Right lobe of liver (tissue), 4 donors: ENCODE results near the gene TOE1.

Experiments used
- CTCF ChIP-seq, 4 donors: fragments of 200-600 bp in 3 of 4; fragments of 450-650 bp in 1 of 4; IDR thresholded peaks; one replicate each; pipeline versions ENCODE4 v1.5.1 to v1.8.0; 2016 to 2022; ENCODE audit warnings: antibody characterized with exemption in 4 of 4, mild to moderate bottlenecking in 2 of 4
- POLR2A ChIP-seq: fragments of 450-650 bp; IDR thresholded peaks from one replicate; pipeline ENCODE4 v1.6.1; 2017; ENCODE audit warnings: antibody characterized with exemption, mild to moderate bottlenecking
- donor health status: DM: no; HTN: no; CAD: no.
- donor health status: DM: no; HTN: no; CAD: no.
- donor health status: DM: no; HTN: yes; CAD: no.

DNA sequence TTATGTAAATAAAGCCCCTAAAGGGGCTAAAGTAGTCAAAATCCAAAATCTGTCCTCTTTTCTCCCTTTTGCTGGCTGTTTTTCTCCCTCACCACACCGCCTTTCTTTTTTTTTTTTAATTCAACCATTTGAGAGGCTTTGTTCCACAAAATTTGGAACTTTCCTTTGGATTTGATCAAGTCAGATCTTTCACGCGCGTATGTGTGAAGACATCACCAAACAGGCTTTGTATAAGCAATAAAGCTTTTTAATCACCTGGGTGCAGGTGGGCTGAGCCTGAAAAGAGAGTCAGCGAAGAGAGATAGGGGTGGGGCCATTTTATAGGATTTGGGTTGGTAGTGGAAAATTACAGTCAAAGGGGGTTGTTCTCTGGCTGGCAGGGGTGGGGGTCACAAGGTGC, 18.5 kb upstream of the TOE1 start:
- TF ChIP-seq CTCF (IDR thresholded peaks at IDR 0.05) (no peak), POLR2A (no peak)
